Cardiac fibroblast (primary cell): Measurements from ENCODE around the gene RDX.

Experiments used
- DNase-seq, 2 donors: peaks; one replicate each; pipeline versions ENCODE4 v3.0.0 to v3.0.0-alpha.2; 2010; ENCODE audit warnings: low read depth in 2 of 2
- H3K4me3 ChIP-seq, 2 donors: replicated peaks in 1 of 2; 1 replicate in 1 of 2; 2 replicates in 1 of 2; pipeline ENCODE4 v1.5.1; 2011; ENCODE audit warnings: low read depth in 2 of 2, low read length in 2 of 2, mild to moderate bottlenecking in 2 of 2, moderate library complexity in 1 of 2
- CTCF ChIP-seq: IDR thresholded peaks from one replicate; pipeline ENCODE4 v1.5.1; 2011; ENCODE audit warnings: low read depth, mild to moderate bottlenecking, low read length, inconsistent platforms

The RDX gene

GRCh38 chr11:110250168-110250567 is 46.2 kb downstream of the RDX start:
- no peak for DNase-seq
- H3K4me3 ChIP-seq = no peak overlapping the region
- TF ChIP-seq CTCF = no peak

GRCh38 chr11:110249766-110250165 is 46.6 kb downstream of the RDX start:
- TF ChIP-seq CTCF = no peak
- H3K4me3 ChIP-seq = no peak overlapping the region
- DNase-seq = no peak

- no peak for TF ChIP-seq CTCF
- DNase-seq = peak; percentile 22 to 26
- no peak overlapping the region for H3K4me3 ChIP-seq
These were observed 47.3 kb downstream of the RDX start for GRCh38 chr11:110249066-110249465.

- no peak overlapping the region for H3K4me3 ChIP-seq
- no peak for TF ChIP-seq CTCF
- no peak for DNase-seq
These were observed 52.6 kb downstream of the RDX start for GRCh38 chr11:110243791-110244190.

GRCh38 chr11:110242746-110243145 is 53.7 kb downstream of the RDX start:
- H3K4me3 ChIP-seq = no peak overlapping the region
- no peak for DNase-seq
- no peak for TF ChIP-seq CTCF

GRCh38 chr11:110242188-110242587 is 54.2 kb downstream of the RDX start:
- H3K4me3 ChIP-seq = no peak overlapping the region
- no peak for DNase-seq
- TF ChIP-seq CTCF = no peak

- no peak for DNase-seq
- H3K4me3 ChIP-seq = no peak overlapping the region
- no peak for TF ChIP-seq CTCF
These were observed 60.4 kb downstream of the RDX start for GRCh38 chr11:110235966-110236365.
